ENCODE measurements around the gene ABLIM3. TPM values are rescaled to one million over a fixed set of nuclear protein-coding genes. Genes with fewer than 3 reads are reported as not detected.
A peak's percentile ranks its signal among the peaks of the same experiment; 100 is the strongest.
"Not testable (repeated sequence)": the region's sequence is repeated elsewhere in the genome, so short reads cannot be mapped to it uniquely, and the experiment has no call there.

The ABLIM3 gene
- polyA plus RNA-seq, 1 donor (not counting 4 experiments of a cell fraction or from before 2014, with no cell fraction given): 7.9 TPM

- Histone ChIP-seq H3K4me3 (ENCODE audit: control insufficient read depth in 2 of 3, extremely low read depth in 1 of 3, insufficient read depth in 2 of 3, low read depth in 1 of 3, low read length in 3 of 3) (peak within 1 kb of the TSS; percentile 61 to 78 (median 72)), H4K20me1 (ENCODE audit: control insufficient read depth, extremely low read depth, insufficient read depth, low read length) (no peaks in the 10 kb centered on the region), H3K9me1 (ENCODE audit: control insufficient read depth, extremely low read depth, insufficient read depth, low read length) (no peaks in the 10 kb centered on the region), H3K9ac (ENCODE audit: control insufficient read depth, extremely low read depth, insufficient read depth, low read length) (peak within 1 kb of the TSS; percentile 78), H3K27me3 (ENCODE audit: control insufficient read depth, extremely low read depth, insufficient read depth, low read length) (no peaks in the 10 kb centered on the region), H3K9me3 (ENCODE audit: control insufficient read depth, low read depth, low read length) (peaks cover 2% of the 10 kb centered on the region), H3K4me2 (ENCODE audit: control insufficient read depth, extremely low read depth, insufficient read depth, low read depth, low read length) (peak within 1 kb of the TSS; percentile 79), H3K27ac (ENCODE audit: control insufficient read depth, insufficient read depth, low read length) (peak within 1 kb of the TSS; percentile 56), H3K36me3 (ENCODE audit: control insufficient read depth in 2 of 2, extremely low read depth in 1 of 2, insufficient read depth in 2 of 2, low read length in 2 of 2) (no peaks in the 10 kb centered on the region), H3K4me1 (ENCODE audit: control insufficient read depth, extremely low read depth, insufficient read depth, low read length) (peaks cover 7% of the 10 kb centered on the region), H2AFZ (ENCODE audit: control insufficient read depth, low read length) (peak within 1 kb of the TSS; percentile 92), H3K79me2 (ENCODE audit: control insufficient read depth, insufficient read depth, low read length) (no peaks in the 10 kb centered on the region)
- no peak for DNase-seq (ENCODE audit: low read depth, low spot score)
- dilution Hi-C loops (cut with MboI; ENCODE audit: extremely low pct_ligation_motif_present, low sequenced_read_pairs): no loop called here
- no peak for TF ChIP-seq CTCF (optimal IDR thresholded peaks at IDR 0.05 in 1 of 3, IDR thresholded peaks at IDR 0.05 in 1 of 3, conservative IDR thresholded peaks at IDR 0.05 in 1 of 3; ENCODE audit: extremely low read depth in 1 of 3, insufficient read depth in 2 of 3, low read length in 3 of 3)
- TF ChIP-seq EZH2 (IDR thresholded peaks at IDR 0.05; ENCODE audit: low read length): no peak
- peak; percentile 46 for FAIRE-seq
Observed at GRCh38 chr5:149271716-149272563, 130.6 kb downstream of the ABLIM3 start, which contains the start of gene AFAP1L1. AFAP1L1 (plus strand) TSS chr5:149271859; CDS start chr5:149271969, 110 bp downstream.

GRCh38 chr5:149272781-149273180 is 131.5 kb downstream of the ABLIM3 start:
- dilution Hi-C loops (cut with MboI; ENCODE audit: extremely low pct_ligation_motif_present, low sequenced_read_pairs); H3K27me3 ChIP-seq (ENCODE audit: control insufficient read depth, extremely low read depth, insufficient read depth, low read length); DNase-seq (ENCODE audit: low read depth, low spot score); H3K79me2 ChIP-seq (ENCODE audit: control insufficient read depth, insufficient read depth, low read length); H2AFZ ChIP-seq (ENCODE audit: control insufficient read depth, low read length); FAIRE-seq; H4K20me1 ChIP-seq (ENCODE audit: control insufficient read depth, extremely low read depth, insufficient read depth, low read length); H3K9ac ChIP-seq (ENCODE audit: control insufficient read depth, extremely low read depth, insufficient read depth, low read length); H3K27ac ChIP-seq (ENCODE audit: control insufficient read depth, insufficient read depth, low read length); H3K36me3 ChIP-seq (ENCODE audit: control insufficient read depth in 2 of 2, extremely low read depth in 1 of 2, insufficient read depth in 2 of 2, low read length in 2 of 2); H3K9me3 ChIP-seq (ENCODE audit: control insufficient read depth, low read depth, low read length); H3K4me1 ChIP-seq (ENCODE audit: control insufficient read depth, extremely low read depth, insufficient read depth, low read length); H3K9me1 ChIP-seq (ENCODE audit: control insufficient read depth, extremely low read depth, insufficient read depth, low read length): not testable (repeated sequence)
- peak overlapping the region in 1 of 3 experiments; percentile 61 for H3K4me3 ChIP-seq (ENCODE audit: control insufficient read depth in 2 of 3, extremely low read depth in 1 of 3, insufficient read depth in 2 of 3, low read depth in 1 of 3, low read length in 3 of 3)
- H3K4me2 ChIP-seq (ENCODE audit: control insufficient read depth, extremely low read depth, insufficient read depth, low read depth, low read length): peak overlapping the region; percentile 79
